GM12878 (cell line): ENCODE data around the gene SNAP91.

Experiments used
- BCL3 ChIP-seq: IDR thresholded peaks from 2 replicates; pipeline ENCODE4 v1.6.1; 2011; ENCODE audit warnings: borderline replicate concordance, low read depth, mild to moderate bottlenecking, moderate library complexity, low read length; ENCODE audit not compliant: insufficient read depth, poor library complexity, severe bottlenecking
- CEBPB ChIP-seq, 2 experiments: fragments of 150-350 bp in 1 of 2; IDR thresholded peaks; 2 replicates each; pipeline ENCODE4 v1.6.1; 2012 to 2014; ENCODE audit warnings: low read depth in 2 of 2, low read length in 2 of 2, borderline replicate concordance in 1 of 2, inconsistent platforms in 1 of 2
- CHD1 ChIP-seq: IDR thresholded peaks from 2 replicates; pipeline ENCODE4 v1.6.1; 2012; ENCODE audit warnings: low read depth, low read length, improper control_type of control experiment
- CREM ChIP-seq: IDR thresholded peaks from 2 replicates; pipeline ENCODE4 v1.6.1; 2014; ENCODE audit warnings: antibody characterized with exemption, low read depth
- CTCF ChIP-seq, 3 experiments: IDR thresholded peaks in 2 of 3; conservative IDR thresholded peaks in 1 of 3; 2 replicates each; pipeline ENCODE4 v1.5.1; 2011; ENCODE audit warnings: low read depth in 3 of 3, low read length in 3 of 3, mild to moderate bottlenecking in 3 of 3, control low read depth in 2 of 3, moderate library complexity in 2 of 3, inconsistent platforms in 1 of 3, mixed read lengths in 1 of 3; ENCODE audit not compliant: control insufficient read depth in 2 of 3, insufficient read depth in 1 of 3; ENCODE audit errors: extremely low read depth in 1 of 3
- E2F4 ChIP-seq: IDR thresholded peaks from 2 replicates; pipeline ENCODE4 v1.6.1; 2012; ENCODE audit warnings: low read depth, low read length, improper control_type of control experiment
- EP300 ChIP-seq, 2 experiments: fragments of 150-350 bp in 1 of 2; IDR thresholded peaks; 2 replicates each; pipeline ENCODE4 v1.6.1; 2011 to 2012; ENCODE audit warnings: low read depth in 2 of 2, low read length in 2 of 2, borderline replicate concordance in 1 of 2, improper control_type of control experiment in 1 of 2, inconsistent platforms in 1 of 2; ENCODE audit not compliant: control insufficient read depth in 1 of 2
- EZH2 ChIP-seq: IDR thresholded peaks from 2 replicates; pipeline ENCODE4 v1.6.1; 2012; ENCODE audit warnings: low read depth, mild to moderate bottlenecking, control low read depth, inconsistent platforms, low read length, borderline replicate concordance; ENCODE audit not compliant: control insufficient read depth
- POLR2A ChIP-seq: IDR thresholded peaks from 2 replicates; pipeline ENCODE4 v1.6.1; 2011; ENCODE audit warnings: low read depth, mild to moderate bottlenecking, low read length
- SP1 ChIP-seq: IDR thresholded peaks from one replicate; pipeline ENCODE4 v1.6.1; 2011; ENCODE audit warnings: low read depth, low read length
- ZBTB11 ChIP-seq: fragments of 450-650 bp; formaldehyde crosslinking; IDR thresholded peaks from 2 replicates; pipeline ENCODE4 v1.5.0; 2022; ENCODE audit warnings: mild to moderate bottlenecking, missing genetic modification characterization
- ZZZ3 ChIP-seq: IDR thresholded peaks from 2 replicates; pipeline ENCODE4 v1.6.1; 2011; ENCODE audit warnings: low read depth; ENCODE audit not compliant: control insufficient read depth, insufficient read length

- TF ChIP-seq CREM: no peak
- TF ChIP-seq CTCF (IDR thresholded peaks at IDR 0.05 in 2 of 3, conservative IDR thresholded peaks at IDR 0.05 in 1 of 3; ENCODE audit: control insufficient read depth in 2 of 3, extremely low read depth in 1 of 3, insufficient read depth in 1 of 3, low read depth in 3 of 3, low read length in 3 of 3): no peak
- TF ChIP-seq CEBPB (IDR thresholded peaks at IDR 0.05; ENCODE audit: borderline replicate concordance in 1 of 2, low read depth in 2 of 2, low read length in 2 of 2): no peak
- TF ChIP-seq BCL3: no peak
- TF ChIP-seq EZH2: no peak
- no peak for TF ChIP-seq SP1
- no peak for TF ChIP-seq ZZZ3
- TF ChIP-seq ZBTB11: no peak
- TF ChIP-seq CHD1: no peak
- no peak for TF ChIP-seq EP300 (IDR thresholded peaks at IDR 0.05; ENCODE audit: borderline replicate concordance in 1 of 2, control insufficient read depth in 1 of 2, low read depth in 2 of 2, low read length in 2 of 2)
- no peak for TF ChIP-seq E2F4
- TF ChIP-seq POLR2A: no peak
Measured at GRCh38 chr6:83729871-83730270, 21.0 kb upstream of the SNAP91 start.
